Osteoblast (primary cell): ENCODE results near the gene OPTN. TPM values are rescaled to one million over a fixed set of nuclear protein-coding genes. Genes with fewer than 3 reads are reported as not detected.

Source experiments
- DNase-seq: peaks from one replicate; pipeline ENCODE4 v3.0.0; 2011; ENCODE audit warnings: low spot score, mixed read lengths; ENCODE audit not compliant: insufficient read length; ENCODE audit errors: missing footprints
- H2AFZ ChIP-seq: 2 replicates; pipeline ENCODE4 v1.6.0; 2011; ENCODE audit warnings: mild to moderate bottlenecking, low read length
- H3K27ac ChIP-seq: 2 replicates; pipeline ENCODE4 v1.5.1; 2011; ENCODE audit warnings: mild to moderate bottlenecking, low read depth, low read length, moderate library complexity
- H3K27me3 ChIP-seq: 2 replicates; pipeline ENCODE4 v1.6.0; 2012; ENCODE audit warnings: mild to moderate bottlenecking, control low read depth, inconsistent platforms, low read length, moderate library complexity; ENCODE audit not compliant: insufficient read depth
- H3K36me3 ChIP-seq: 2 replicates; pipeline ENCODE4 v1.5.1; 2011; ENCODE audit warnings: mild to moderate bottlenecking, low read length, control low read depth, moderate library complexity; ENCODE audit not compliant: insufficient read depth
- H3K4me1 ChIP-seq: 2 replicates; pipeline ENCODE4 v1.5.1; 2011; ENCODE audit warnings: mild to moderate bottlenecking, low read length, control low read depth, moderate library complexity; ENCODE audit not compliant: insufficient read depth
- H3K4me2 ChIP-seq: 2 replicates; pipeline ENCODE4 v1.6.0; 2011; ENCODE audit warnings: mild to moderate bottlenecking, low read length; ENCODE audit not compliant: insufficient read depth
- H3K4me3 ChIP-seq: fragments of 200-600 bp; sonication (generic); 3 replicates; pipeline ENCODE4 v1.5.1; 2012; ENCODE audit warnings: mild to moderate bottlenecking, low read length, inconsistent platforms; ENCODE audit not compliant: insufficient read depth
- H3K79me2 ChIP-seq: 2 replicates; pipeline ENCODE4 v1.6.0; 2012; ENCODE audit warnings: mild to moderate bottlenecking, low read length, control low read depth, inconsistent platforms; ENCODE audit not compliant: insufficient read depth
- H3K9me3 ChIP-seq: 2 replicates; pipeline ENCODE4 v1.5.1; 2011; ENCODE audit warnings: low read depth, low read length, control low read depth
- H4K20me1 ChIP-seq: 2 replicates; pipeline ENCODE4 v1.6.0; 2012; ENCODE audit warnings: mild to moderate bottlenecking, low read length, control low read depth; ENCODE audit not compliant: insufficient read depth
- total RNA-seq: library from RNA; depleted of rRNA; stranded (reverse); fragments of >200 nt; gene quantifications from 2 replicates; pipeline ENCODE4 v1.2.3, GENCODE V29; 2012
- TF ChIP-seq, protein P1 (sequence below): IDR thresholded peaks from 2 replicates; pipeline ENCODE4 v1.5.1; 2011; ENCODE audit warnings: mild to moderate bottlenecking, low read depth, low read length, moderate library complexity; ENCODE audit errors: extremely low read depth

Gene OPTN
- total RNA-seq, 1 donor, result 140 TPM

DNA sequence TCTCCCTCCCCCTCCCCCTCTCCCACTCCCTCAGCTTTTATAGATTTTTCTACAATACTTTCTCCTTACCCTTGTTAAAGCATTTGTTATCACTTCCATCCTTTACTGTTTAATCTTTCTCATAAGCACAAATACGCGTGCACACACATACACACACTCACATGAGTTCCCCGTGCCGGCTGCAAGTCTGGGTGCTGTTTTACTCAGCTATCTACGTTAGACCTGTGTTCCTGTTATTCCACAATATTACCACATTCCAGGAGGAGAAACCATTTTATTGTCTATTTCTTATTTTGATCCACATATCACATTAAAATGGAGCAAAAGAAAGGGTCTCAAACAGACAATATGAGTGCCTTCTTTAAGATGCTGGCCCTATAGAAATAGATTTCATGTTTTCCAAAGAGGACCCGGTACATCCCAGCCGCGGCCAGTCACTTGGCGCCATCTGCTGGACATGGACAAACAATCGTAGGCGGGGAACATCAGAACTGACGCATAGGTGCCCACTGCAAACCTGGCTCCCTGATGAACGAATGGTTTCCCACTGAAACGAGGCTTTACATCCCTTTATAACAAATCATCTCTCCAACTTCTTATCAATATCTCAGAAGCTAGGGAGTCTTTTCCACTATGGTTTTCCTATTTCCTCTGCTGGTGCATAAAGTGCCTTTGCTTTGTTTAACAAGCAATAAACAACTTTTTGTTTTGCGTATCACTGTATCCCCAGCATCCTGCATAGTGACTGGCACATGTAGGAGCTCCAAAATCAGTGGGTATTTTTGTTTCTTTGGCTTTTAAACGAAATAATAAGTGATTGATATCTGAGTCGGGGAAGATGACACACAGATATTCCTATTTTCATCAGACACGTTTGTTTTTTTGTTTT is 25.2 kb upstream of the OPTN start:
- no peak overlapping the region for H3K4me3 ChIP-seq
- TF ChIP-seq, protein P1, sequence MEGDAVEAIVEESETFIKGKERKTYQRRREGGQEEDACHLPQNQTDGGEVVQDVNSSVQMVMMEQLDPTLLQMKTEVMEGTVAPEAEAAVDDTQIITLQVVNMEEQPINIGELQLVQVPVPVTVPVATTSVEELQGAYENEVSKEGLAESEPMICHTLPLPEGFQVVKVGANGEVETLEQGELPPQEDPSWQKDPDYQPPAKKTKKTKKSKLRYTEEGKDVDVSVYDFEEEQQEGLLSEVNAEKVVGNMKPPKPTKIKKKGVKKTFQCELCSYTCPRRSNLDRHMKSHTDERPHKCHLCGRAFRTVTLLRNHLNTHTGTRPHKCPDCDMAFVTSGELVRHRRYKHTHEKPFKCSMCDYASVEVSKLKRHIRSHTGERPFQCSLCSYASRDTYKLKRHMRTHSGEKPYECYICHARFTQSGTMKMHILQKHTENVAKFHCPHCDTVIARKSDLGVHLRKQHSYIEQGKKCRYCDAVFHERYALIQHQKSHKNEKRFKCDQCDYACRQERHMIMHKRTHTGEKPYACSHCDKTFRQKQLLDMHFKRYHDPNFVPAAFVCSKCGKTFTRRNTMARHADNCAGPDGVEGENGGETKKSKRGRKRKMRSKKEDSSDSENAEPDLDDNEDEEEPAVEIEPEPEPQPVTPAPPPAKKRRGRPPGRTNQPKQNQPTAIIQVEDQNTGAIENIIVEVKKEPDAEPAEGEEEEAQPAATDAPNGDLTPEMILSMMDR, result peak; percentile 92
- peaks cover 11% of the 10 kb centered on the region for H3K27me3 ChIP-seq
- H2AFZ ChIP-seq, result no peak overlapping the region
- H3K27ac ChIP-seq, result no peak overlapping the region
- no peaks in the 10 kb centered on the region for H3K4me1 ChIP-seq
- H3K4me2 ChIP-seq, result no peak overlapping the region
- DNase-seq, result peak; percentile 87
- no peaks in the 10 kb centered on the region for H4K20me1 ChIP-seq
- H3K79me2 ChIP-seq, result no peaks in the 10 kb centered on the region
- H3K36me3 ChIP-seq, result no peaks in the 10 kb centered on the region
- peaks cover 2% of the 10 kb centered on the region for H3K9me3 ChIP-seq

DNA sequence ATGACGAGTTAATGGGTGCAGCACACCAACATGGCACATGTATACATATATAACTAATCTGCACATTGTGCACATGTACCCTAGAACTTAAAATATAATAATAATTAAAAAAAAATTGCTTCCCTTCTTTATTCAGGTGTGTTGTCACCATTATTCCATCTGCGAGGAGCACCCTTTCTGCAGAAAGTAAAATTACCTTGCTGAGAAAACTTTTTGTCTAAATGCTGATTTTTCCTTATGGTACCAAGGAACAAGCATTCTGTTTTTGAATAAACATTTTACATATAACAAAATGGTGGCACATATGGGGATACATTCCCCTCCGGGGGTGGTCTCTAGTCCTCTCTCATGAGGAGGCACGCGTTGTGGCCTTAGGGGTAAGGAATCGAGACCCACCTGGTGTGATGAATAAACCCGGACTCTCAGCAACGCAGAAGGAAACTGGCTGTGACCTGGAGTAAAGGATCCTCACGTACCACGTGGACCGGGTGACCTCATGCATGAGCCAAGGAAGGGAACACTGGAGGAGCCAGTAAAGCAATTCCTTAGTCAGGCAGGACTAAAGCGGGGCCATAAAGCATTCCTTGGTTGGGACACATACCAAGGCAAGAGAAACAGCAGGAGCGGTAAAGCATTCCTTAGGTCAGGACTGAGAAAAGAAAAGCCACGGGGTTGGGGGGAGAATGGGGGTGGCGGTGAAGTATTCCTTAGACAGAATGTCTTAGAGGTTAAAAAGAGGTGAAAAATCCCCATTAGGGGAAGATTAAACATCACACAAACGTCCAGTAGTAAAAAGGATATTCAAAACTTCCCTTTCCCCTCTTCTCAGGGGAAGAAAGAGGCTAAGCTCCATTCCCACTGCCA is 20.8 kb upstream of the OPTN start:
- DNase-seq, result no peak
- Histone ChIP-seq H3K27me3 (peaks cover 8% of the 10 kb centered on the region), H3K4me1 (no peaks in the 10 kb centered on the region), H3K79me2 (no peaks in the 10 kb centered on the region), H3K36me3 (no peaks in the 10 kb centered on the region), H3K27ac (no peak overlapping the region), H3K4me3 (no peak overlapping the region), H2AFZ (no peak overlapping the region), H3K9me3 (peaks cover 11% of the 10 kb centered on the region), H3K4me2 (no peak overlapping the region), H4K20me1 (no peaks in the 10 kb centered on the region)
- TF ChIP-seq, protein P1, result no peak

DNA sequence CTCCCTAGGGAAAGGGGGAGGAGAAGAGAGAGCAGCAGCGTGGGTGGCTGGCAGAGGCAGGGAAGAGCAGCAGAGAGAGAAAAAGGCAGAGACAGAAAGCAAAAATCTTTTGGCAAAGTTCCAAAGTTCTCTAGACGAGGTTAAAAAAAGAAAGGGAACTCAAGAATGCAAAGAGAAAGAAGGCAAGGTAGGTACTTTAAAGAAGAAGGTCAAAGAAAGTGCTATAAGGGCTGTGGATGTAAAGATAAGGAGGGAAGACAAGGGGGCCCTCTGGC is 20.2 kb upstream of the OPTN start:
- Histone ChIP-seq H3K27ac (no peak overlapping the region), H2AFZ (no peak overlapping the region), H3K9me3 (peaks cover 15% of the 10 kb centered on the region)

More for the DNA sequence above, 20.2 kb upstream of the OPTN start:
- Histone ChIP-seq H3K27me3 (peaks cover 8% of the 10 kb centered on the region), H3K4me2 (no peak overlapping the region), H3K4me3 (no peak overlapping the region), H4K20me1 (no peaks in the 10 kb centered on the region), H3K79me2 (no peaks in the 10 kb centered on the region), H3K4me1 (no peaks in the 10 kb centered on the region), H3K36me3 (no peaks in the 10 kb centered on the region)
- no peak for DNase-seq
- TF ChIP-seq, protein P1, result no peak
